IPS-18a (cell line): ENCODE measurements around the gene SNX6.
A peak's percentile ranks its signal among the peaks of the same experiment; 100 is the strongest.

Experiments
- H3K27ac ChIP-seq: one replicate; pipeline ENCODE4 v1.5.1; 2013; ENCODE audit warnings: low read length
- H3K27me3 ChIP-seq: one replicate; pipeline ENCODE4 v1.6.1; 2013; ENCODE audit warnings: mild to moderate bottlenecking, low read length; ENCODE audit not compliant: control insufficient read depth, insufficient read depth
- H3K36me3 ChIP-seq: one replicate; pipeline ENCODE4 v1.6.1; 2013; ENCODE audit warnings: low read depth, low read length; ENCODE audit not compliant: control insufficient read depth
- H3K4me1 ChIP-seq: one replicate; pipeline ENCODE4 v1.6.1; 2013; ENCODE audit warnings: low read depth, low read length; ENCODE audit not compliant: control insufficient read depth
- H3K4me3 ChIP-seq: one replicate; pipeline ENCODE4 v1.5.1; 2013; ENCODE audit warnings: low read length
- H3K9ac ChIP-seq: one replicate; pipeline ENCODE4 v1.6.1; 2013; ENCODE audit warnings: mild to moderate bottlenecking, low read length, moderate library complexity
- H3K9me3 ChIP-seq: one replicate; pipeline ENCODE4 v1.6.1; 2013; ENCODE audit warnings: low read depth, low read length; ENCODE audit not compliant: control insufficient read depth

Gene SNX6

DNA sequence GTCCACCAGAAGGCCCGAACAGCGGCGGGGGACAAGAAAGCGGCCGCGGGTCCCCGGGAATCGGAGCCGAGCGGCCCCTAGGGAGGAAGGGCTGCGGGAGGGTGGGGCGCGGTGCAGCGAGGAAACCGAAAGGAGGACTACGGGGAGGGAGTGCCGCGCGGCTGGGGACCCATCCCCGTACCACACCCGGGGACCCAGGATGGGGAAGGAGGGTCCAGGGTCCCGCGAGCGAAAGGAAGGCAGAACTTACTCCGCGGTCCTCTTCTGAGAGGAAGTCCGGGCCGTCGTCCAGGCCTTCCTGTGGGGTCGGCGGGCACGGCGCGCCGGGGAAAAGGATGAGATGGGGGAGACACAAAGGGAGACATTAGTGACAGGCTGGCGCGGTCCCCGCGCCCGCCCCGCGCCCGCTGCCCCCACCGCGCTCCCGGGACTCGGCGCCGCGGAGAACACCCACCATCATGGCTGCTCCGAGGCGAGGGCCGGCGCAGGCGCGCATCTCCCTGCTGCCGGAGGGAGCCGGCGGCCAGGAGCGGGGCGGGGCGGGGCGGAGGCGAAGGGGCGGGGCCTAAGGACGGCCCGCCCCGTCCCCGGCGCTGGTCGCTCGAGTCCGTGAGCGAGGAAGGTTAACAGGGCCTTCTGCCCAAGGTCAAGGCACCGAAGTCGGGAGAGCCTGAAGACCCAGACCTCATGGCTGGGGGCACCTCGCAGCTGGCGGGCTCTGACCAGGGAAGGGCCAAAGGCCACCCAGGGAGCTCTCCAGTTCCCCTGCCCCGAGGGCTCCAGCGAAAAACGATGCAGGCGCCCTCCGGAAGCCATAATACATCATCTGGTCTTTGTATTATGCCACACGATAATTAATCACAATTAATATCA, at the start of gene SNX6:
Gene SNX6, minus strand, starts transcription at position 492 of the 873 bp plus-strand sequence. Its CDS starts 32 bp downstream, at position 460.
- Histone ChIP-seq H3K4me1 (peaks cover 8% of the 10 kb centered on the region), H3K9me3 (no peaks in the 10 kb centered on the region), H3K27ac (no peak within 1 kb of the TSS), H3K36me3 (no peaks in the 10 kb centered on the region), H3K9ac (peak within 1 kb of the TSS; percentile 79), H3K27me3 (no peaks in the 10 kb centered on the region), H3K4me3 (peak within 1 kb of the TSS; percentile 91)

- H3K9me3 ChIP-seq: no peaks in the 10 kb centered on the region
- peaks cover 6% of the 10 kb centered on the region for H3K4me1 ChIP-seq
- no peak overlapping the region for H3K27ac ChIP-seq
- no peaks in the 10 kb centered on the region for H3K36me3 ChIP-seq
- H3K4me3 ChIP-seq: no peak overlapping the region
- H3K27me3 ChIP-seq: no peaks in the 10 kb centered on the region
- H3K9ac ChIP-seq: no peak overlapping the region
These were observed 48.8 kb upstream of the SNX6 start for GRCh38 chr14:34678735-34679134.

DNA sequence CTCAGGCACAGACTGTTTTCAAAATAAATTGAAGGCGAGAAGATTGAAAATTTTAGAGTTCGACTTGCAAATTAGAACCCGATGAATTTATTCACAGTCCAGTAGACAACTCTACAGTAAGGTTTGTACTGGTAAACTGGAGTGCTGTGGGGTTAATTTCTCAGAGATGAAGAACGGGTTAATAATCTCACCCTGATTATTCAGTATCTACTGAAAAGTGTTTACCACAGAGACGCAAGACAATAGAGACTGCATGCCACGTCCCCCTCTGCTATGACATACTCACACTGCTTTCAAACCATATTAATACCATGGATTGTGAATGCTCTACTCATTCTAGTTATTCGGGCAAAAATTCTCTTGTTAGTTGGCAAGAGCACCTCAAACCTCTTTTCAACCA, 48.4 kb upstream of the SNX6 start:
- H3K9me3 ChIP-seq: no peaks in the 10 kb centered on the region
- H3K9ac ChIP-seq: no peak overlapping the region
- H3K4me3 ChIP-seq: no peak overlapping the region
- peaks cover 6% of the 10 kb centered on the region for H3K4me1 ChIP-seq
- H3K27ac ChIP-seq: no peak overlapping the region
- no peaks in the 10 kb centered on the region for H3K36me3 ChIP-seq
- no peaks in the 10 kb centered on the region for H3K27me3 ChIP-seq

- Histone ChIP-seq H3K9me3 (no peaks in the 10 kb centered on the region), H3K4me3 (no peak overlapping the region), H3K27me3 (no peaks in the 10 kb centered on the region), H3K36me3 (no peaks in the 10 kb centered on the region), H3K27ac (no peak overlapping the region), H3K4me1 (peaks cover 6% of the 10 kb centered on the region), H3K9ac (no peak overlapping the region)
These were observed 46.7 kb upstream of the SNX6 start for GRCh38 chr14:34676516-34677211.

DNA sequence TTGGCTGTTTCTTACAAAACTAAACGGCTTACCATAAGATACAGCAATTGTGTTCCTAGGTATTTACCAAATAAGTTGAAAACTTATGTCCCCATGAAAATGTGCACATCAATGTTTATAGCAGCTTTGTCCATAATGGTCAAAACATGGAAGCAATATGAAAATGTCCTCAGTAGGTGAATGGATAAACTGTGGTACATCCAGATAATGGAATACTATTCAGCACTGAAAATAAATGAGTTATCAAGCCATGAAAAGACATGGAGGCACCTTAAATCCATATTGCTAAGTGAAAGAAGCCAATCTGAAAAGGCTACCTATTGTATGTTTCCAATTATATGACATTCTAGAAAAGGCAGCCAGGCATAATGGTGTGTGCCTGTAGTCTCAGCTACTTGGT, 43.8 kb upstream of the SNX6 start:
- H3K9ac ChIP-seq: no peak overlapping the region
- no peaks in the 10 kb centered on the region for H3K9me3 ChIP-seq
- H3K4me1 ChIP-seq: peaks cover 6% of the 10 kb centered on the region
- H3K36me3 ChIP-seq: no peaks in the 10 kb centered on the region
- no peaks in the 10 kb centered on the region for H3K27me3 ChIP-seq
- H3K4me3 ChIP-seq: no peak overlapping the region
- no peak overlapping the region for H3K27ac ChIP-seq

DNA sequence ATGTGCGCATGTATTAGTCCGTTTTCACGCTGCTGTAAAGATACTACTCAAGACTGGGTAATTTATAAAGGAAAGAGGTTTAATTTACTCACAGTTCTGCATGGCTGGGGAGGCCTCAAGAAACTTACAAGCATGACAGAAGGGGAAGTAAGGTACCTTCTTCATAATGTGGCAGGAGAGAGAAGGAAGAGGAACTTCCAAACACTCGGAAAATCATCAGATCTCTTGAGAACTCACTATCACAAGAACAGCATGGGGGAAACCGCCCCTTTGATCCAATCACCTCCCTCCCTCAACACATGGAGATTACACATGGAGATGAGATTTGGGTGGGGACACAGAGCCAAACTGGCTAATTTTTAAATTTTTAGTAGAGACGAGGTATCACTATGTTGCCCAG, 41.8 kb upstream of the SNX6 start:
- Histone ChIP-seq H3K27ac (no peak overlapping the region), H3K9ac (no peak overlapping the region), H3K27me3 (no peaks in the 10 kb centered on the region), H3K4me3 (no peak overlapping the region), H3K36me3 (no peaks in the 10 kb centered on the region), H3K9me3 (no peaks in the 10 kb centered on the region), H3K4me1 (no peaks in the 10 kb centered on the region)

DNA sequence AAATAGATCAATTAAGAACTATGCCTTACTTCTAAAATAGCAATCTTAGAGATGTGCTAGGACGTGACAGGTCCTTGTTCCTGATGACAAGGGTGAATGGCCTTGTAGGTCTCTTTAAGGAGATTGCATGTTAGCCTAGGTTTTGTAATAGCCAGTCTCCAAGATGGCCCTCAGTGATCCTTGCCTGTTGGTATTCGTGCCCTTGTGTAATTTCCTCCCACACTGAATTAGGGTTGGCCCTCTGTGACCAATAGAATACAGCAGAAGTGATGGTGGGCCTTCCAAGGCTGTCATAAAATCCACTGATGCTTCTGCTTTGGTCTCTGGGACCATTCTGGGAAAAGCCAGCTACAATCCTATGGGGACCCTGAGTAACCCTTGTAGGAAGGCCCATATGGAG, 38.2 kb upstream of the SNX6 start:
- H3K4me1 ChIP-seq: no peaks in the 10 kb centered on the region
- no peak overlapping the region for H3K27ac ChIP-seq
- H3K4me3 ChIP-seq: no peak overlapping the region
- H3K9me3 ChIP-seq: no peaks in the 10 kb centered on the region
- no peaks in the 10 kb centered on the region for H3K36me3 ChIP-seq
- no peaks in the 10 kb centered on the region for H3K27me3 ChIP-seq
- H3K9ac ChIP-seq: no peak overlapping the region

GRCh38 chr14:34667007-34667406, 37.1 kb upstream of the SNX6 start:
- Histone ChIP-seq H3K4me3 (no peak overlapping the region), H3K27ac (no peak overlapping the region), H3K27me3 (no peaks in the 10 kb centered on the region), H3K36me3 (no peaks in the 10 kb centered on the region), H3K9ac (no peak overlapping the region), H3K9me3 (no peaks in the 10 kb centered on the region), H3K4me1 (no peaks in the 10 kb centered on the region)

GRCh38 chr14:34665785-34666435, 36.0 kb upstream of the SNX6 start:
- Histone ChIP-seq H3K27ac (no peak overlapping the region), H3K36me3 (no peaks in the 10 kb centered on the region), H3K9me3 (no peaks in the 10 kb centered on the region), H3K9ac (no peak overlapping the region), H3K27me3 (no peaks in the 10 kb centered on the region), H3K4me3 (no peak overlapping the region), H3K4me1 (no peaks in the 10 kb centered on the region)

DNA sequence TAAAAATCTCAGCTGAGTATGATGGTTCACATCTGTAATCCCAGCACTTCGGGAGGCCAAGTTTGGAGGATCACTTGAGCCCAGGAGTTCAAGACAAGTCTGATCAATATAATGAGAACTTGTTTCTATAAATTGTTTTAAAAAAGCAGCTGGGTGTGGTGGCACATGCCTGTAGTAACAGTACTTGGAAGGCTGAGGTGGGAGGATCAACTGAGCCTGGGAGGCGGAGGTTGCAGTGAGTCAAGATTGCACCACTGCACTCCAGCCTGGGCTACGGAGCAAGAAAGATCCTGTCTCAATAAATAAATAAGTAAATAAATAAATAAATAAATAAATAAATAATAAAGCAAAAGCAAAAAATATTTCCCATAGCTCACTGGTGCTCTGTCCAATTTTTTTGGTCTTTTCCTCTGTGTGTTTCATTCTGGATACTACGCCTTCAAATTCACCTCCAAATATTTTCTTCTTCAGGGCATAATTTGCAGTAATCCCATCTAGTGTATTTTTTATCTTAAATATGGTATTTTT, 32.7 kb upstream of the SNX6 start:
- H3K9ac ChIP-seq: no peak overlapping the region
- H3K4me1 ChIP-seq: no peaks in the 10 kb centered on the region
- no peaks in the 10 kb centered on the region for H3K27me3 ChIP-seq
- no peaks in the 10 kb centered on the region for H3K36me3 ChIP-seq
- H3K9me3 ChIP-seq: no peaks in the 10 kb centered on the region
- H3K4me3 ChIP-seq: no peak overlapping the region
- H3K27ac ChIP-seq: no peak overlapping the region

GRCh38 chr14:34660796-34661195, 30.8 kb upstream of the SNX6 start:
- no peaks in the 10 kb centered on the region for H3K27me3 ChIP-seq
- no peak overlapping the region for H3K9ac ChIP-seq
- no peaks in the 10 kb centered on the region for H3K9me3 ChIP-seq
- H3K4me1 ChIP-seq: no peaks in the 10 kb centered on the region
- H3K4me3 ChIP-seq: no peak overlapping the region
- H3K36me3 ChIP-seq: no peaks in the 10 kb centered on the region
- H3K27ac ChIP-seq: no peak overlapping the region
